HG02885 (cell line): ENCODE results near the gene ABCF2.

ENCODE experiments used
- ATAC-seq: cut with Tn5 transposase; IDR thresholded peaks from one replicate; pipeline ENCODE4 v1.9.1; 2021; ENCODE audit warnings: mild to moderate bottlenecking; ENCODE audit not compliant: unreplicated experiment, poor library complexity

The ABCF2 gene

DNA sequence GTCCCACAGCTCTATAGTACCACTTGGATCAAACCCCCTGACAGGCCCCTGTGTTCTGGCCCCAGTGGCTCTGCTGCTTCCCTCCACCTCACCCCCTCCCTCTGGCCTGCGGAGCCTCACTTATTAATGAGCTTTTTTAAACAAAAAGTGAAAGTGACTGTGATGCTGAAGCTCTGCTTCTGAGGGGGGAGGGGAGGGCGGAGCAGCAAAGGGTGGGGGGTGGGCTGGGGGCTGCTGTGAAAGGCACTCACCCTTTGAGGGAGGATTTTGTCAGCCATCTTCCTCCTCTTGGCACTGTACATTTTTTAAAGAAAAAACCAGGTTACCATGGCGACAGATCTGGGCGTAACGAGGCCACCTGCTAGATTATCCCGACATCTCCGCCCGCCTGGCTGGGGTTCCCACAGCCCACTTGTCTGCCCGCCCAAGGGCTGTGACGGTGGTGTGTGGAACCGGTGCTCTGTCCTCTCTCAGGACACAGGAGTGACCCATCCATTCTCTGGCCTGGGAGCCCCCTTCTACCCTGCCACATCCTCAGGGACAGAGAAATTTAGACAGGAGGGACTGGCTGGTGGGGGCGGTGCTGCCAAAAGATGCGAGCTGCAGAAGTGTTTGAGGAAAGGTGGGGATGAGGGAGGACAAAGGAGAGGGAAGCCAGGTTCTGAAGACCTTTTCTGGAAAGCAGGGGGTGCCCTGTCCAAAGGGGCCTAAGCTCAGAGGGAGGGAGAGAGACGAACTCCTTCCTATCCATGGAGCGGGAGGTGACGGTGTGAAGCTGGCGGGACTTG lies 16.6 kb upstream of the ABCF2 start:
- peak; percentile 30 for ATAC-seq

DNA sequence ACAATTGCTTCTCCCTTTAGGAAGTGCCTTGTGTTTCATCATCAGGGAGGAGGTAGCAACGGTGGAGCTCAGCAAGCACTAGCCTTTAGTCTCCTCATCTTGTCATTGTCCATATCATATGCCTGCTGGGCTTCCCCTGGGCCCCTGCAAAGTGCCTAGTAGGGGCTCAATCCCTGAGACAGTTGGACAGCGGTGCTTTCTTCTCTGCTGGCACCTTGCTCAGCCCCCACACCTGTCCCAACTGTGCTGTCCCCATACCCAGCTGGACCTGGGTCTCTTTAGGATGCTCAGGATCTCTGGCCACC lies 16.0 kb upstream of the ABCF2 start:
- ATAC-seq = no peak

DNA sequence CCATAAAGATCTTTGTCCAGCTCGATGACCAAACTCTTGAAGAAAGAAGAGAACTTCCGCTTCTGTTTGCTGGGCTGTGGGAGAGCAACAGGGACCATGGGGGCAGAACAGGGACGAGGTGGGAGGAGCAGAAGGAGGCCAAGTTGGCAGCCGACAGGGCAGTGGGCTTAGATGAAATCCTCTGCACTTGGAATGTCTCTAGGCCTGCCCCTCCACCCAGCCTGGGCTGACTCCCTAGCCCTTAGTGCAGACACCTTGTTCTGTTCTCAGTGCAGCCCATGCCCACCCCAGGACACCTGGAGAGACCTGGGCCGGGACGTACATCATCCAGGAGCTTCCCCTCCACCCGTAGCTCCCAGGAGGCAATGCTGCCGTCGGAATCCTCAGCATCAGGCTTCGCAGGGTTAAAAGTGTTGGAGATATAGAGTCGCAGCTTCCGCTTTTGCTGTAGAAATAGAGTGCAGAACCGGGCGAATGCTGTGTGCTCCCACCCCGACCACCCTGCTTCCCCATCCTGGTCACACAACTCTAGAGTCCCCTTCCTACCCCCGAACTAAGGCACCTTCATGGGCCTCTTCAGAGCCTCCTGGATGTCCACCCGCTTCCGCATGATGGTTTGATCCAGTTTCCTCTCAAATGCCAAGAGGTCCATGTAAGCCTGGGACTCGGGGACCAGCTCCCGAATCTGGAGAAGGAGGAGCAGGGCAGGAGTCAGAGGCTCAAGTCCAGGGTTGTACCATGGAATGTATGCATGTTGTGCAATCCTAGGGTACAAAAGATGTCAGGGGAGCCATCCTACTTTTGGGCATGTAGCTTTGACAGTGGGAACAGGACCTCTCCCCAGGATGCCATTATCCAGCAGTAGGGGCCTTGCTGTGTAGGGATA lies 15.4 kb upstream of the ABCF2 start:
- no peak for ATAC-seq

DNA sequence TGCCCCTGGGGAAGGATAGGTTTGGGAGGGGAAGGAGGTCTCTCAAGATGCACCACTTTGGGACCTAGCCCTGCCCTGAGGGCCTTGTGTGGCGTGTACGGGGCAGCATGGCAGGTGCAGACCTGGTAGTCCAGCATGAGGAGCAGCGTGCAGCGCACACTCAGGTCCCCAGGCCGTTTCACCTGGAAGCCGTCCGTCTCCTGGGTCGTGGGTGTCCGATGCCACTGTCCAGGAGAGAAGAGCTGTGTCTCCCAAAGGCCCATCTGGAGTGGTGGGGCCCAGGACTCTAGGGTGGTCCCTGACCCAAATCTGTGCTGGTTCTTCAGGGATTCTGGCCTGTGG lies 14.7 kb upstream of the ABCF2 start:
- ATAC-seq = no peak

GRCh38 chr7:151240942-151241754 lies 14.1 kb upstream of the ABCF2 start:
- no peak for ATAC-seq

- ATAC-seq = no peak
Measured at GRCh38 chr7:151240536-151240935, 13.5 kb upstream of the ABCF2 start.

- ATAC-seq = no peak
Measured at GRCh38 chr7:151239837-151240459, 12.9 kb upstream of the ABCF2 start.

DNA sequence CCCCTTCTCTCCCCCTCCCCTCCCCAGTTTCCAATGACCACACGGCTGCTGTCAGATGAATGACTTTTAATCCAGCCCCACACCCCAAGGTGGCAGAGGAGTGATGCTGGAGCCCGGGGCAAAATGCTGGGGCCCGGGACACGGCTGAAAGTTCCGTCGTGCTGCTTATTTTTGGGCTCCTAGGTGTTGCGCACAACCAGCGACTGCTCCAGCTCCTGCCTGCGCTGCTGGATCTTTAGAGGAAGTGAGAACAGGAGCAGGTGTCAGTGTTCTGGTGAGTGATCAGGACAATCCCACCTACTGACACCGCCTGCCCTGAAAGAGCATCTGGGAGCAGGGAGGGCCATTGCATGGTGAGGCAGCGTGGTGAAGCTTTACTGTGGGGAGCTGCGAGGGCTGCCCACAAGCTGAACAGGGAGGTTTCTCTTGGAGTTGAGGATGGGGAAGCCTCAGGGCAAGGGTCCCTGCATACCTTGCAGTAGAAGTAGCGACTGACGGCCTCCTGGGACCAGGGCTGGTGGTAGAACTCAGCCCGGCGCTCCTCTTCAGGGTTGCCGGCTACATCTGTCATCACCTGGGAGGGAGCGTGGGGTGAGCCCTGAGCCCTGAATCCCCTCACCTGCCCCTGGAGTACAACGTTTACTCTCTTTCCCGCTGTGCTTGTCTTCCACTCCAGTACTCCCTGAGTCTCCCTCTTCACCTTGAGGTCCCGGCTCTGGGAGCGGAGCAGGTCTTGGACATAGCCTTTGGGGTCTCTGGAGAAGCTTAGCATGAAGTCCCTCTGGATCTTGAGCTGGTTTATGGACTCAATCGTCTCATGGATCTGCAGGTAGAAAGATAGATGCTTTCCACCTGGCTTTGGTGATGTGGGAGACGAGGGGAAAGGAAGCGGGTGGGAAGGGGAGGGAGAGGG lies 12.2 kb upstream of the ABCF2 start:
- no peak for ATAC-seq

GRCh38 chr7:151238190-151238810 lies 11.3 kb upstream of the ABCF2 start:
- ATAC-seq = no peak

GRCh38 chr7:151237244-151238189 lies 10.5 kb upstream of the ABCF2 start:
- no peak for ATAC-seq

- ATAC-seq = no peak
Measured at GRCh38 chr7:151236406-151236805, 9.4 kb upstream of the ABCF2 start.

GRCh38 chr7:151235091-151235787 lies 8.2 kb upstream of the ABCF2 start:
- ATAC-seq = no peak

DNA sequence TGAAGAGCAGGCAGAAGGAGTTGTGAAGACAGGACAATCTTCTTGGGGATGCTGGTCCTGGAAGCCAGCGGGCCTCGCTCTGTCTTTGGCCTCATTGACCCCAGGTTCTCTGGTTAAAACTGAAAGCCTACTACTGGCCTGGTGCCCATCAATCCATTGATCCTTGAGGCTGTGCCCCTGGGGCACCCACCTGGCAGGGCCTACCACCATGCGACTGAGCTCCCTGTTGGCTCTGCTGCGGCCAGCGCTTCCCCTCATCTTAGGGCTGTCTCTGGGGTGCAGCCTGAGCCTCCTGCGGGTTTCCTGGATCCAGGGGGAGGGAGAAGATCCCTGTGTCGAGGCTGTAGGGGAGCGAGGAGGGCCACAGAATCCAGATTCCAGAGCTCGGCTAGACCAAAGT lies 6.8 kb upstream of the ABCF2 start:
- no peak for ATAC-seq

- peak; percentile 35 for ATAC-seq
Measured at GRCh38 chr7:151232917-151233701, 6.1 kb upstream of the ABCF2 start.

DNA sequence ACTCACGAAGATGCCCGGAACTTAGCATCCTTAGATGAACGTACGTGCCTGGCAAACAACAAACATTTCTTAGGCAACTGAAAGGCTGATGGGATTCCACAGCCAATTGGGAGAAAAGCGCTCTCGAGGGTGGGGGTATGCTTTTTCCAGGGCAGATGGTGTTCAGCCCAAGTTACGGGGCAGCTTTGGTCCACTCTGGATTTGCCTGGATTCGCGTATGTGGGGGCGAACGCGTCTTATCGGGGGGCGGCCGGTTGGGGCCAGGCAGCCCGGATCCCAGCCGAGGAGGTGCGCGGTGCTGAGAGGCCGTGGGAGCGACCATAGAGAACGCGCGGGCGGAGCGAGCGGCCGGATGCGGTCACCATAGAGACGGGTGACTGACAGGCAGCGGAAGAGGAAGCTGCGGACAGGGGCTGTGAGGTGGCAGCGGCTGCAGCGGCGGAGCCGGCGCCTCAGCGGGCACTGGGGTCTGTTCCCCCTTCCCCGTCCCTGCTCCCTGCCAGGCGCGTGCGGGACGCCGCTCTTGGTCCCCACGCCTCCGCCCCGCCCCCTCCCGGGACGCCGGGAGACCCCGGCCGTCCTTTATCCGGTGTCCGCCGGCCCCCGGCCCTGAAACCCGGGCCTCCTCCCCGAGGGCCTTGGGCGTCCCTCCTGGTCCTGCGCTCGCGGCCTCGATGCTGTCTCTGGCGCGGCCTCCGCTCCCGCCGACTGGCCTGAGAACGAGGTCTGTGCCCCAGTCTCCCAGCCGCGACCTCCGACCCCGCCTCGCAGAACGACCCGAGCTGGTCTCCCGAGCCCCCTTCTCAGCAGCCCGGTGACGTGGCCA lies 5.3 kb upstream of the ABCF2 start, which contains the start of gene CHPF2:
CHPF2 (plus strand) TSS at position 393 of the 826 bp plus-strand sequence. CDS start 1,529 bp downstream, outside the sequence.
- peak; percentile 99 for ATAC-seq

DNA sequence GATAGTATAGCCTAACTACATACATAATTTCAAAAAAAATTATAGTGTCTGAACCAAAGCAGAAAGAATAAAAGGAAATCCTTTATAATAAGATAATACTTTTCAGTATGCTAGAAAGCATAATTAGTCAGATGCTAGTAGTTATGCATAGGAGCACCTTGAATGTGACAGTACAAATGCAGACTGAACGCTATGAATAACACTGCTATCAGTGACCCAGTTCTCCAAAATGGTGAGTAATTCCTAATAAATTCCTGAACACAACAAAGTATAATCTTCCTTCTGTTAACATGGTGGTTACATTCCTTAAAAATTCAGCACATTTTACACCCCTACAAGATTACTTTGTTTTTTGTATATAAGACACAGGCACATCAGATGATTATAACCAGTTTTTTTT lies 4.1 kb upstream of the ABCF2 start:
- ATAC-seq = no peak
